ENCODE measurements around the gene MB.

Gene MB

DNA sequence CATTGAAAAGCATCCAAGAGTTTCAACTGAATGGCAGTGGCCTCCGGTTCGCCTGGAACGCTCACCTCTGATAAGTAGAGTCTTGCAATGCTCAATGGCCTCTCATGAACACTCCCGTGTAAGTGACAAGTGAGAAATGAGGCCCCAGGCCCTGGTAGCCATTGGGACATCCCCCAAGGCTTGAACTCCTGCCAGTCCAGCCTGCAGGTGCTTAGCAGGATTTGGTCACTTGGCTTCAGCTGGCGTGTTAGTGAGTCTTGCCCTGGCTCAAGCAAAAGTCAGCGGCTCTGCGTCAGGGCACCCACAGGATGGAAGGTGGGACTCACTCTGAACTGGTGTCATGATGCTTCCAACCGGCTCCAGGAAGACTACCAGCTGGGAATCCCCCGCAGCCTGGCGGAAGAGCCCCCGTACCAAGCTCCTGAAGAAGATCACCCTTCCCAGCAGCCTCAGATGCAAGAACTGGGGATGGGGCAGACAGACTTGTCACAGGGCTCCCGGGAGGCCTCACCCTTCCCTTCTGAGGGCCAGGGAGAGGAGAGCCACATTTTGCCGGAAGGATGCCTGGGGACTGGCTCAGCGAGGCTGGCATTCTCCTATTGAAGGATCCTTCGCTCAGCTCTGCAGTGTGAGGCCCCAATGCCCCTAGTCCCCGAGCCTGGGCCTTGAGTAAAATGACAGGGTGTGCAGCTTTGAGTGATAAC lies 19.3 kb downstream of the MB start:
- TF ChIP-seq, protein P1, sequence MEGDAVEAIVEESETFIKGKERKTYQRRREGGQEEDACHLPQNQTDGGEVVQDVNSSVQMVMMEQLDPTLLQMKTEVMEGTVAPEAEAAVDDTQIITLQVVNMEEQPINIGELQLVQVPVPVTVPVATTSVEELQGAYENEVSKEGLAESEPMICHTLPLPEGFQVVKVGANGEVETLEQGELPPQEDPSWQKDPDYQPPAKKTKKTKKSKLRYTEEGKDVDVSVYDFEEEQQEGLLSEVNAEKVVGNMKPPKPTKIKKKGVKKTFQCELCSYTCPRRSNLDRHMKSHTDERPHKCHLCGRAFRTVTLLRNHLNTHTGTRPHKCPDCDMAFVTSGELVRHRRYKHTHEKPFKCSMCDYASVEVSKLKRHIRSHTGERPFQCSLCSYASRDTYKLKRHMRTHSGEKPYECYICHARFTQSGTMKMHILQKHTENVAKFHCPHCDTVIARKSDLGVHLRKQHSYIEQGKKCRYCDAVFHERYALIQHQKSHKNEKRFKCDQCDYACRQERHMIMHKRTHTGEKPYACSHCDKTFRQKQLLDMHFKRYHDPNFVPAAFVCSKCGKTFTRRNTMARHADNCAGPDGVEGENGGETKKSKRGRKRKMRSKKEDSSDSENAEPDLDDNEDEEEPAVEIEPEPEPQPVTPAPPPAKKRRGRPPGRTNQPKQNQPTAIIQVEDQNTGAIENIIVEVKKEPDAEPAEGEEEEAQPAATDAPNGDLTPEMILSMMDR (IDR thresholded peaks at IDR 0.05; ENCODE audit: control insufficient read depth, extremely low read depth, insufficient read depth), result no peak
- no peak for DNase-seq (ENCODE audit: low read depth)

GRCh38 chr22:35596821-35597220 lies 20.3 kb downstream of the MB start:
- DNase-seq (ENCODE audit: low read depth), result no peak
- TF ChIP-seq, protein P1 (IDR thresholded peaks at IDR 0.05; ENCODE audit: control insufficient read depth, extremely low read depth, insufficient read depth), result no peak
- no peak overlapping the region for H3K4me3 ChIP-seq (ENCODE audit: low read depth, low read length)

More for the DNA sequence above, 19.3 kb downstream of the MB start:
- no peak overlapping the region for H3K4me3 ChIP-seq (ENCODE audit: low read depth, low read length)

DNA sequence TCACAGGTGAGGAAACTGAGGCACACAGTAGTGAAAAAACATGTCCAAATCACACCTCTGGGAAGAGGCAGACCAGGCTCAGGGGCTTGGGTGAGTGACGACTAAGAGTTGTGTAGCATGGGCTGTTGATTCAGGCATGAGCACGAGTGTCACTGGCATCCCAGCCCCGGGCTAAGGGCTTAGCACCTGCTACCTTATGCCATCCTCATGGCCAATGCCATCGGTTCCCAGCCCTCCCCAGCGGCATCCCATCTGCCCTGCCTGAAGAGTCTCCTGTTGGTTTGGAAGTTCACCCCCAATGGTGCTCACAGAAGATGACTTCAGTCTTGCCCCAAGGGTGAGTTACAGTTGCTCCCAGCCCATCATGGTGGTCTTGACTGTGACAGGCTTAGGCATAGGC lies 22.4 kb downstream of the MB start:
- H3K4me3 ChIP-seq (ENCODE audit: low read depth, low read length), result no peak overlapping the region
- TF ChIP-seq, protein P1 (IDR thresholded peaks at IDR 0.05; ENCODE audit: control insufficient read depth, extremely low read depth, insufficient read depth), result no peak
- no peak for DNase-seq (ENCODE audit: low read depth)

- no peak for DNase-seq (ENCODE audit: low read depth)
- TF ChIP-seq, protein P1 (IDR thresholded peaks at IDR 0.05; ENCODE audit: control insufficient read depth, extremely low read depth, insufficient read depth), result no peak
- no peak overlapping the region for H3K4me3 ChIP-seq (ENCODE audit: low read depth, low read length)
Observed at GRCh38 chr22:35593891-35594470, 23.1 kb downstream of the MB start.

GRCh38 chr22:35593071-35593890 lies 23.8 kb downstream of the MB start:
- DNase-seq (ENCODE audit: low read depth), result no peak
- TF ChIP-seq, protein P1 (IDR thresholded peaks at IDR 0.05; ENCODE audit: control insufficient read depth, extremely low read depth, insufficient read depth), result no peak
- H3K4me3 ChIP-seq (ENCODE audit: low read depth, low read length), result no peak overlapping the region

DNA sequence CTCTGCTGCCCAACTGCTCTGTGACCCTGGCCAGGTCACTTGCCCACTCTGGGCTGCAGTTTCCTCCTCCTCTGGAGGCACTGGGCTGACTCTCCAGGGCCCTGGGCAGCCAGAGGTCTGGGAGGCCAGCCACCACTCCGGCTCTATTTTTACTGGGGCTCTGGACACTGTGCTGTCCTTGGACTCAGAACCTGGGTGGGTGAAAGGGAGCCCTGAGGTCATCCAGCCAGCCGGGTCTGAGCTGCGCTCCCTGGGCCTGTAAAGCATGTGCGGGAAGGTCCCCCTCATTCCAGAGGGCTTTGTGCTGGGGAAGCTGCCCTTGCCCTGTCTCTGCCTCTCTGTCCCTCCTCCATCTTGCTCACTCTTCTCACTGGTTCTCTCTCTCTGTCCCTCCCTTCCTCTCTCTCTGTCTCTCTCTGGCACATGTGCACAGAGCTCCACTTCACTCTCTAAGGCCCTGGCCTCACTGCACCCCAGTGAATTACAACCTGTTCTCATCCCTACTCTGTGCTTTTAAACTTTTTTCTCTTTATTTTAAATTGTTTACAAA lies 24.6 kb downstream of the MB start:
- DNase-seq (ENCODE audit: low read depth), result no peak
- H3K4me3 ChIP-seq (ENCODE audit: low read depth, low read length), result no peak overlapping the region
- TF ChIP-seq, protein P1 (IDR thresholded peaks at IDR 0.05; ENCODE audit: control insufficient read depth, extremely low read depth, insufficient read depth), result no peak
